Measurements from ENCODE around the gene CCDC152. TPM values are rescaled to one million over a fixed set of nuclear protein-coding genes. Genes with fewer than 3 reads are reported as not detected.
"Not testable (repeated sequence)": the region's sequence is repeated elsewhere in the genome, so short reads cannot be mapped to it uniquely, and the experiment has no call there.

CCDC152 gene
- polyA plus RNA-seq, 1 experiment = 0.91 TPM

- no peak for DNase-seq (ENCODE audit: low read depth)
- ChIA-PET POLR2A (no interaction called here), CTCF (no interaction called here)
- no peaks in the 10 kb centered on the region for H3K36me3 ChIP-seq (ENCODE audit: control insufficient read depth, insufficient read depth, low read length)
- no peak overlapping the region for H3K4me3 ChIP-seq (ENCODE audit: low read depth, low read length)
- TF ChIP-seq CTCF (IDR thresholded peaks at IDR 0.05; ENCODE audit: insufficient read depth, low read depth, low read length) = no peak
- H3K27me3 ChIP-seq (ENCODE audit: control insufficient read depth, insufficient read depth, low read length) = no peaks in the 10 kb centered on the region
Measured at GRCh38 chr5:42812620-42813019, 56.0 kb downstream of the CCDC152 start.

GRCh38 chr5:42813533-42813932, 56.9 kb downstream of the CCDC152 start:
- no peak overlapping the region for H3K4me3 ChIP-seq (ENCODE audit: low read depth, low read length)
- H3K36me3 ChIP-seq (ENCODE audit: control insufficient read depth, insufficient read depth, low read length) = no peaks in the 10 kb centered on the region
- ChIA-PET POLR2A (no interaction called here), CTCF (no interaction called here)
- H3K27me3 ChIP-seq (ENCODE audit: control insufficient read depth, insufficient read depth, low read length) = no peaks in the 10 kb centered on the region
- TF ChIP-seq CTCF (IDR thresholded peaks at IDR 0.05; ENCODE audit: insufficient read depth, low read depth, low read length) = no peak
- no peak for DNase-seq (ENCODE audit: low read depth)

GRCh38 chr5:42816546-42816945, 59.9 kb downstream of the CCDC152 start:
- DNase-seq (ENCODE audit: low read depth); H3K27me3 ChIP-seq (ENCODE audit: control insufficient read depth, insufficient read depth, low read length); H3K36me3 ChIP-seq (ENCODE audit: control insufficient read depth, insufficient read depth, low read length); CTCF ChIA-PET; H3K4me3 ChIP-seq (ENCODE audit: low read depth, low read length); POLR2A ChIA-PET: not testable (repeated sequence)

- no peak for TF ChIP-seq CTCF (IDR thresholded peaks at IDR 0.05; ENCODE audit: insufficient read depth, low read depth, low read length)
- H3K27me3 ChIP-seq (ENCODE audit: control insufficient read depth, insufficient read depth, low read length) = no peaks in the 10 kb centered on the region
- ChIA-PET CTCF (interaction anchor here (1.1 to 2.4 kb wide), 2 partner anchors 17 to 25 kb away, joined by 3 to 7 read pairs; no protein-coding TSS in a partner anchor), POLR2A (no interaction called here)
- H3K36me3 ChIP-seq (ENCODE audit: control insufficient read depth, insufficient read depth, low read length) = no peaks in the 10 kb centered on the region
- DNase-seq (ENCODE audit: low read depth) = no peak
- no peak overlapping the region for H3K4me3 ChIP-seq (ENCODE audit: low read depth, low read length)
Measured at GRCh38 chr5:42819745-42820144, 63.1 kb downstream of the CCDC152 start.

GRCh38 chr5:42822548-42822947, 65.9 kb downstream of the CCDC152 start:
- POLR2A ChIA-PET = interaction anchor here (0.6 kb wide), 1 partner anchor 18 kb away, joined by 3 read pairs; no protein-coding TSS in a partner anchor
- DNase-seq (ENCODE audit: low read depth) = no peak
- Histone ChIP-seq H3K27me3 (ENCODE audit: control insufficient read depth, insufficient read depth, low read length) (no peaks in the 10 kb centered on the region), H3K4me3 (ENCODE audit: low read depth, low read length) (no peak overlapping the region), H3K36me3 (ENCODE audit: control insufficient read depth, insufficient read depth, low read length) (no peaks in the 10 kb centered on the region)
- no peak for TF ChIP-seq CTCF (IDR thresholded peaks at IDR 0.05; ENCODE audit: insufficient read depth, low read depth, low read length)
- CTCF ChIA-PET = interaction anchor here (0.8 kb wide), 1 partner anchor 67 kb away, joined by 4 read pairs; no protein-coding TSS in a partner anchor

GRCh38 chr5:42824347-42824976, 67.8 kb downstream of the CCDC152 start:
- ChIA-PET CTCF (no interaction called here), POLR2A (no interaction called here)
- no peak for DNase-seq (ENCODE audit: low read depth)

More at GRCh38 chr5:42824347-42824976, 67.8 kb downstream of the CCDC152 start:
- Histone ChIP-seq H3K4me3 (ENCODE audit: low read depth, low read length) (no peak overlapping the region), H3K36me3 (ENCODE audit: control insufficient read depth, insufficient read depth, low read length) (no peaks in the 10 kb centered on the region), H3K27me3 (ENCODE audit: control insufficient read depth, insufficient read depth, low read length) (no peaks in the 10 kb centered on the region)
- no peak for TF ChIP-seq CTCF (IDR thresholded peaks at IDR 0.05; ENCODE audit: insufficient read depth, low read depth, low read length)

Measured in BJ (cell line).